Measurements from ENCODE around the gene FCER2.

The FCER2 gene

GRCh38 chr19:7676376-7676775 lies 25.6 kb downstream of the FCER2 start:
- DNase-seq, result no peak

- DNase-seq, result peak; percentile 30
Observed at GRCh38 chr19:7674010-7675005, 27.6 kb downstream of the FCER2 start.

GRCh38 chr19:7672522-7672921 lies 29.4 kb downstream of the FCER2 start:
- no peak for DNase-seq

GRCh38 chr19:7670790-7671189 lies 31.1 kb downstream of the FCER2 start:
- no peak for DNase-seq

GRCh38 chr19:7670150-7670783 lies 31.7 kb downstream of the FCER2 start:
- no peak for DNase-seq

- no peak for DNase-seq
Observed at GRCh38 chr19:7669641-7670040, 32.3 kb downstream of the FCER2 start.

- no peak for DNase-seq
Observed at GRCh38 chr19:7668842-7669241, 33.1 kb downstream of the FCER2 start, which contains the start of gene RETN. Gene RETN, plus strand, starts transcription at chr19:7669049. Its CDS starts 278 bp downstream, at chr19:7669327.

- no peak for DNase-seq
Observed at GRCh38 chr19:7665076-7665475, 36.9 kb downstream of the FCER2 start.

- no peak for DNase-seq
Observed at GRCh38 chr19:7663706-7664105, 38.2 kb downstream of the FCER2 start.

- no peak for DNase-seq
Observed at GRCh38 chr19:7662657-7663056, 39.3 kb downstream of the FCER2 start.

GRCh38 chr19:7661744-7662538 lies 40.0 kb downstream of the FCER2 start:
- DNase-seq, result no peak

- DNase-seq, result no peak
Observed at GRCh38 chr19:7658219-7658686, 43.7 kb downstream of the FCER2 start.

GRCh38 chr19:7657131-7657751 lies 44.7 kb downstream of the FCER2 start:
- no peak for DNase-seq

GRCh38 chr19:7655581-7655980 lies 46.4 kb downstream of the FCER2 start:
- no peak for DNase-seq

GRCh38 chr19:7654401-7654800 lies 47.5 kb downstream of the FCER2 start:
- DNase-seq, result no peak

- peak; percentile 83 for DNase-seq
Observed at GRCh38 chr19:7652061-7652641, 49.8 kb downstream of the FCER2 start.

GRCh38 chr19:7650148-7650547 lies 51.8 kb downstream of the FCER2 start:
- DNase-seq, result no peak

GRCh38 chr19:7648265-7649014 lies 53.5 kb downstream of the FCER2 start:
- DNase-seq, result no peak

- DNase-seq, result no peak
Observed at GRCh38 chr19:7647156-7647555, 54.8 kb downstream of the FCER2 start.

GRCh38 chr19:7646426-7646700 lies 55.6 kb downstream of the FCER2 start:
- no peak for DNase-seq

GRCh38 chr19:7645656-7646425 lies 56.1 kb downstream of the FCER2 start:
- DNase-seq, result no peak
